Measurements from ENCODE around the gene ABCB10.
"Not testable (repeated sequence)": the region's sequence is repeated elsewhere in the genome, so short reads cannot be mapped to it uniquely, and the experiment has no call there.

The ABCB10 gene

DNA sequence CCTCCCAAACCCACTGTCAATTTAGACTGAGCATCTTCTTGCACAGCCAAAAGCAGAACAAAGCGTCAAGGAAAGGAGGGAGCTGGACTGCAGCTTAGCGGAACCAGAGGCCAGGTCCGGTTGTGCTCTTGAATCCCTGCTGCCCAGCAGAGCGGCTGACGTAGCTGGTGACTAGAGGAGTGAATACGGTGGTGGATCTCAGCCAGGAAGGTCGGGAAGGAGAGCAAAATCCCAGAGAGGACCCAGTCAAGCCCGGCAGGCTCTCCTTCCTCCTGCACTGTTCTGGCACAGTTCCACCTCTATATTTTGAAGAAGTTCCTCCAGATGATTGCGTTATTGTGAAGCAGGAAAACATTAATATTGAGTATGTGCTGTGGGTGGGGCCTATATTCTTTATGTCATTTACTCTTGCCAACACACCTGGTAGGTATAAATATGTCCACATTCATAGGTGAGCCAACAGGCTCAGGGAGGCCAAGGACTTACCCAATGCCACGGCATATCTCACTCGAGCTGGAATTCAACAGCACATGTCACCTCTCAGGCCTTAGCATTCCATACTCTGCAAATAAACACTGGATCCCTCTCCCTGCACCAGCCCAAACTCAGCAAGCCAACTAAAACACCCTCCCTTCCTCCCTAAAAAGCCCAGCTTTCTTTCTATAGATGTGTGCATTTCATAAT lies 23.6 kb upstream of the ABCB10 start:
- Mint-ChIP-seq H3K4me3 (no peak overlapping the region), H3K9me3 (ENCODE audit: low read depth) (no peaks in the 10 kb centered on the region), H3K4me1 (ENCODE audit: low read depth) (no peaks in the 10 kb centered on the region), H3K27ac (no peak overlapping the region), H3K27me3 (peaks cover 3% of the 10 kb centered on the region), H3K36me3 (no peaks in the 10 kb centered on the region)

DNA sequence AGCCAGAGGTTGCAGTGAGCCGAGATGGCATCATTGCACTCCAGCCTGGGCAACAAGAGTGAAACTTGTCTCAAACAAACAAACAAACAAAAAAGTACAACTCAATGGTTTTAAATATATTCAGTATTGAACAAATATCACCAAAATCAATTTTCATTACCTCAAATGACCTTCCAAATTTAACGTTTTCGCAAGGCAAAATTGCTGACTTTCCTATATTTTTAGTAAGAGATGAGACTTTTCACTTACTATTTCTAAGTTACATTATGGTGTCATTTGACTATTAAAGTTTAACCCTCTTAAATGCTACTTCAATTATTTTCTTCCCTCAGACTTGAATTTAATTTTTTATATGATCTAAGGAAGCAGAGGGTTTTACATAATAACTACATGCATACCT lies 23.0 kb upstream of the ABCB10 start:
- Mint-ChIP-seq H3K36me3 (no peaks in the 10 kb centered on the region), H3K27me3 (peaks cover 3% of the 10 kb centered on the region), H3K4me1 (ENCODE audit: low read depth) (no peaks in the 10 kb centered on the region), H3K27ac (no peak overlapping the region), H3K9me3 (ENCODE audit: low read depth) (no peaks in the 10 kb centered on the region), H3K4me3 (no peak overlapping the region)

DNA sequence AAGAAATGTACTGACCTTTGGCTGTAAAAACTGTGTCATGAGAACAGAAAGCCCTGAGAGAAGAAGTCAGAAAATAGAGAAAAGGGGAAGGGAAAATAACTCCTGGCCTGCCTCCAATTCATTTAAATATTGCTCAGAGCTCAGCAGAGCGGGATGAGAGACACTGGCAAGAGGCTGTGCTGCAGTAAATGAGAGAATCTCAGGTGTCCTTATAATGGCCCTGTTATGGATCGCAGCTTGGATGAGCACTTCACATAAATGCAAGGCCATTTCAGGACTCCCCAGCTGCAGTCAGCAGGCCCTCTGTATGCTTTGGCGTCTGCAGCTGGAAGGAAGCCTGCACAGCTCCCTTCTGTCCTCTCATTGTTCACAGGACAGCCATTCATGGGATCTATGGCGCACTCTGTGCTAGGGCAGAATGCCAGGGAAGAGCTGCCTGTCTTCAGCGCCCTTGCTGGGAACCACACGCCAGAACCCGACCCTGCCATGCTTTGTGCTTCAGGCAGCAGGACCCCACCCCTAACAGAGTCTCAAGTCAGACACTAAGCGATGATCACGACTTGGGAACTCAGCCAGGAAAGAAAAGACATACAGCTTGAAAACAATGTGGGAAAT lies 20.7 kb upstream of the ABCB10 start:
- Mint-ChIP-seq H3K27ac (no peak overlapping the region), H3K27me3 (peaks cover 3% of the 10 kb centered on the region), H3K9me3 (ENCODE audit: low read depth) (no peaks in the 10 kb centered on the region), H3K36me3 (no peaks in the 10 kb centered on the region), H3K4me1 (ENCODE audit: low read depth) (no peaks in the 10 kb centered on the region), H3K4me3 (no peak overlapping the region)

DNA sequence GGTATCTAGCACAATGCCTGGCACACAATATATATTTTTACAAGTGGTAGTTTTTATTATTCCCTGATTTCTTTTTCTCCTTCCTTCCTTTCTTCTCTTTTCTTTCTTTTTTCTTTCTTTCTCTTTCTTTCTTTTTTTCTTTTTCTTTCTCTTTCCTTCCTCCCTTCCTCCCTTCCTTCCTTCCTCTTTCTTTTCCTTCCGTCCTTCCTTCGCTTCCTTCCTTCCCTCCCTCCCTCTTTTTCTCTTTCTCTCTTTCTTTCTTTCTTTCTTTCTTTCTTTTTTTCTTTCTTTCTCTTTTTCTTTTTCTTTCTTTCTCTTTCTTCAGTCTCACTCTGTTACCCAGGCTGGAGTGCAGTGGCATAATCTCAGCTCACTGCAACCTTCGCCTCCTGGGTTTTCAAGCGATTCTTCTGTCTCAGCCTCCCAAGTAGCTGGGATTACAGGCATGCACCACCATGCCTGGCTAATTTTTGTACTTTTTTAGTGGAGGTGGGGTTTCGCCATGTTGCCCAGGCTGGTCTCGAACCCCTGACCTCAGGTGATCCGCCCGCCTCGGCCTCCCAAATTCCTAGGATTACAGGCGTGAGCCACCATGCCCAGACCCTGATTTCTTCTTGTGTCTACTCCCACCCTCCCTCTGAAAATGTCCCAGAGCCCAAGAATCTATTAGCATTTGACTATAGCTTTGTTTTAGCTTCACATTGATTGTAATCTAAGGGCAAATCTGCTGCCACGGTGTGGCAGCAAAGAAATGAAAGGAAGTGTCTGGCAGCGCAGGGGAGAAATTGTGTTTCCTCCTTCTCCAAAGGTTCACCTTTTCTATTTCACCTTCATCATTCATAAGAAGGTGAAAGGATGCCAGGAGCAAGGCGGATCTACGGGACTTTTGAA lies 19.9 kb upstream of the ABCB10 start:
- no peaks in the 10 kb centered on the region for H3K9me3 Mint-ChIP-seq (ENCODE audit: low read depth)
- no peaks in the 10 kb centered on the region for H3K4me1 Mint-ChIP-seq (ENCODE audit: low read depth)
- H3K27ac Mint-ChIP-seq, result no peak overlapping the region

DNA sequence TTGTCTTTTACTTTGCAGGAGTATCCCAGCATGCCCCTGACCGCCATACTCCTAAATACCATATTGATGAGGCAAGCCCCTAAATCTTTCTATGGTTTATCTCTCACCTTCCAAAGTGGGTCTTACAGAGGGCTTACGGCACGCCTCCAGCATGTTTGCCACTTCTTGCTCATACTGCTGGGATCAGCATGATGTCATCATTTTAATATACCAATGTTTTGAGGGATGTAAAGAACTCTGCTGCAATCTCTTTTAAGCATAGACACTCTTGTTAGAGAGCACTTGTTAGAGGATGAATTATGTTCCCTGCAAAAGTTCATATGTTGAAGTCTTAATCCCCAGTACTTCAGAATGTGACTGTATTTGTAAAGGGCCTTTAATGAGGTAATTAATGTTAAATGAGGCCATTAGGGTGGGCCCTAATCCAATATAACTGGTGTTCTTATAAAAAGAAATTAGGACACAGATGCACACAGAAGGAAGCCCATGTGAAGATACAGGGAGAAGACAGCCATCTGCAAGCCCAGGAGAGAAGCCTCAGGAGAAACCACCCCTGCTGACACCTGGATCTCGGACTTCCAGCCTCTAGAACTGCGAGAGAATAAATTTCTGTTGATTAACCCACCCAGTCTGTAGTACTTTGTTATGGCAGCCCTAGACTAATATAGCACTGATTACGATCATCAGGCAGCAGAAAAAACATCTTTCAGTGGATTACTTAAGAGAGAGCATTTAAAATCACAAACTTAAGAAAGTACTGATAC lies 16.4 kb upstream of the ABCB10 start:
- H3K4me1 Mint-ChIP-seq (ENCODE audit: low read depth), result no peaks in the 10 kb centered on the region
- no peak overlapping the region for H3K27ac Mint-ChIP-seq
- H3K27me3 Mint-ChIP-seq, result peaks cover 3% of the 10 kb centered on the region
- H3K4me3 Mint-ChIP-seq, result no peak overlapping the region
- no peaks in the 10 kb centered on the region for H3K36me3 Mint-ChIP-seq
- no peaks in the 10 kb centered on the region for H3K9me3 Mint-ChIP-seq (ENCODE audit: low read depth)

More for the DNA sequence above, 19.9 kb upstream of the ABCB10 start:
- H3K4me3 Mint-ChIP-seq, result no peak overlapping the region
- peaks cover 3% of the 10 kb centered on the region for H3K27me3 Mint-ChIP-seq
- no peaks in the 10 kb centered on the region for H3K36me3 Mint-ChIP-seq

DNA sequence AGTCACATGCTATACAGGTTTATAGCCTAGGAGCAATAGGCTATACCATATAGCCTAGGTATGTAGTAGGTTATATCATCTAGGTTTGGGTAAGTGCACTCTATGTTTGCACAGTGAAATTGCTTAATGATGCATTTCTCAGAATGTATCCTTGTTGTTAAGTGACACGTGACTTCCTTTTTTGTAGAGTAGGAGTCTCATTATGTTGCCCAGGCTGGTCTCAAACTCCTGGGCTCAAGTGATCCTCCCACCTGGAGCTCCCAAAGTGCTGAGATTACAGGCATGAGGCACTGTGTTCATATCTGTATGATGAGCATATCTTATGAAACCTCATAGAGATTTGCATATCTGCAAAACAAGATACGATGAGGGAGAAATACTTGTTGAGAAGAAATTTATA lies 13.8 kb upstream of the ABCB10 start:
- Mint-ChIP-seq H3K9me3 (ENCODE audit: low read depth) (no peaks in the 10 kb centered on the region), H3K4me1 (ENCODE audit: low read depth) (no peaks in the 10 kb centered on the region), H3K36me3 (no peaks in the 10 kb centered on the region), H3K4me3 (no peak overlapping the region), H3K27me3 (no peaks in the 10 kb centered on the region), H3K27ac (no peak overlapping the region)

DNA sequence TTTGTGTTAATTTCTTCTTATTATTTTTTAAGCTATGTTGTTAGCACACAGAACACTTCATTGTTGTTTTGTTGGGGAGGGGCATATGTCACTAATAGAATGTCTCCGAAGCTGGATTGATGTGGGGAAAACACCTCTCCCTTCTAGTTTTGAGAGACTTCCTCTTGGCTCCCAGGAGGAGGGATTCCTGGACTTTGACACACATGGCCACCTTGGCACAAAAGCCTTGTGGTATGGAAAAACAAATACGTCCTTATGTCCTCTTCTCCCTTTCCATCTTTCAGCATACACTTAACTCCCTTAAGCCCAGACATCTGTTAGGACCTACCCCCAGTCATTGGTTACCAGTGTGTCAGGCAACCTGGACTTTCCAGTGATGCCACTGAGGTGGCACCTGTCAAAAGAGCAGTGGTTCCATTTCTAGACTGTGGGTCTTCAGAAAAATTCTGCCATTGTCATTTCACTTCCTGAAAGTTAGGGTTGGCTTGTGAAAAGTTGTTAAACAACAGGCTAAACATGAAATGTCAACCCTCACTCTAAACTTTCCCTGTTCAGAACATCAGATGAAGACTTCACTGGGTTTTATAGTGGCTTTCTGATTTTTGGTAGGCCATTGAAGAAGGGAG lies 12.5 kb upstream of the ABCB10 start:
- no peaks in the 10 kb centered on the region for H3K36me3 Mint-ChIP-seq
- no peaks in the 10 kb centered on the region for H3K27me3 Mint-ChIP-seq
- H3K9me3 Mint-ChIP-seq (ENCODE audit: low read depth), result no peaks in the 10 kb centered on the region
- no peak overlapping the region for H3K4me3 Mint-ChIP-seq
- H3K4me1 Mint-ChIP-seq (ENCODE audit: low read depth), result no peaks in the 10 kb centered on the region
- H3K27ac Mint-ChIP-seq, result no peak overlapping the region

DNA sequence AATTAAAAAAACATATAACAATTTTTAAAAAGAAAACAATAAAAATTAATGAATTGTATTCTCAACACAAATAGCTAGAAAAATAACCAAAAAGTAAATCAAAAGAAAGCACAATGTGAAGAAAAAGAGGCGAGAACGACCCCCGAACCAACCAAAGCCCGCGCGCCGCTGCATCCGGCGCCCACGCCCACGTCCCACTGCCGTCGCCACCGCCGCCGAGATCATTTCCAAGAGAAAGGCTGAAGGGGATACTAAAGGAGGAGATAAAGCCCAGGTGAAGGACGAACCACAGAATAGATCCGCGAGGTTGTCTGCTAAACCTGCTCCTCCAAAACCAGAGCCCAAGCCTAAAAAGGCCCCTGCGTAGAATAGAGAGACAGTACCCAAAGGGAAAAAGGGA lies 11.8 kb upstream of the ABCB10 start:
- Mint-ChIP-seq H3K4me3 (no peak overlapping the region), H3K9me3 (ENCODE audit: low read depth) (no peaks in the 10 kb centered on the region), H3K27me3 (no peaks in the 10 kb centered on the region), H3K36me3 (no peaks in the 10 kb centered on the region), H3K4me1 (ENCODE audit: low read depth) (no peaks in the 10 kb centered on the region), H3K27ac (no peak overlapping the region)

DNA sequence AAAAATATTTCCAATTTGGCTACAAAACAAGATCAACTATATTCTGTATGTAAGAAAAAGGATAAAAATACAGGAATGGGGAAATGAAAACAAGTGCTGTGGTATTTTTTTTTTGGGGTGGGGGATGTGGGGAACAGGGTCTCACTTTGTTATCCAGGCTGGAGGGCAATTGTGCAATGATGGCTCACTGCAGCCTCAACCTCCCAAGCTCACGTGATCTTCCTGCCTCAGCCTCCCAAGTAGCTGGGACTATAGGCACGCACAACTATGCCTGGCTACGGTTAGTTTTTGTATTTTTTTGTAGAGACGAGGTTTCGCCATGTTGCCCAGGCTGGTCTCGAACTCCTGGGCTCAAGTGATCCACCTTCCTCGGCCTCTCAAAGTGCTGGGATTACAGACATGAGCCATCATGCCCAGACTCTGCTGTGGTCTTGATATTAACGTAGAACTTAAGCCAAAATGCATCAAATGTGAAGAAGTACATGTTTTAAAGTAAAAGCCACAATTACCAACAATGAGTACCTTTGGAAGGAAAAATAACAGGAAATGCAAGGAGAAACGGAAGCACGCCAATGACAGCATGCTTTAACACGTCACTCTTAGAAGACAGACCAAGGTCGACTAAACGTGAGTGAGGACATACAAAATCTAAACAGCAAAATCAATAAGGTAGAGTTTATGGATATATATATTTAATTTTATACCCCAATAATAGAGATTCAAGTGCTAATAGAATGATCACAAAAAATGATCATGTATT lies 8.8 kb upstream of the ABCB10 start:
- H3K4me1 Mint-ChIP-seq (ENCODE audit: low read depth), result no peaks in the 10 kb centered on the region
- H3K4me3 Mint-ChIP-seq, result no peak overlapping the region
- no peaks in the 10 kb centered on the region for H3K9me3 Mint-ChIP-seq (ENCODE audit: low read depth)
- no peaks in the 10 kb centered on the region for H3K27me3 Mint-ChIP-seq
- no peaks in the 10 kb centered on the region for H3K36me3 Mint-ChIP-seq
- H3K27ac Mint-ChIP-seq, result no peak overlapping the region

DNA sequence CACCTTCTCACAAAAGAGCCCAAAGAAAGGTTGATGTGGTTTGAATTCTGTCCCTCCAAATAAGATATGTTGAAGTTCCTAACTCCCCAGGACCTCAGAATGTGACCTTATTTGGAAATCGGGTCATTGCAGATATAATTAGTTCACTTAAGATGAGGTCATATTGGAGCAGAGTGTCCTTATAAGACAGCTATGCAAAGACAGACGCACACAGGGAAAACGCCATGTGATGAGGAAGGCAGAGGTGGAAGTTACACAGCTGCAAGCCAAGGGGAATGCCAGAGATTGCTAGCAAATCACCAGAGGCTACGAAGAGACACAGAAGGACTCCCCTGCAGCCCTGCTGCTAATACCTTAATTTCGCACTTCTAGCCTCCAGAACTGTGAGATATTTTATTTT lies 5.2 kb upstream of the ABCB10 start:
- no peak overlapping the region for H3K4me3 Mint-ChIP-seq

DNA sequence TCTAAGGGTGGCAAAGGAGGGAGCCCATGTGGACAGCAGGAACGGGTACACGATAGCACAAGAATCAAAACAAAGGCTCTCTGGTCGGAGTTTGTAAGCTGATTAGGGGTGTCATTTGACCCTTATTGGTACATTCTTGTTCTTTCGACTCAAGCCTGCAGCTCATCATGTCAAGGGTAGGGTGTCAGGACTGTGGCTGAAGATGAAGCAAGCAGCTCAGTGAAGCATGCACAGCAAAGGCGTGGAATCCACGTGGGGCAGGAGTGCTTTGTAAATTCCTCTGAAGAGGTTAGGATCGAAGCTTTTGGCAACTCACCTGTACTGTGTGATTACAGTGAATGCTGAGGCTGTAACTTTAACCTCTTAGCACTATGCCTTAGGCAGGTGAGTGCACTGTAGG lies 4.7 kb upstream of the ABCB10 start:
- Mint-ChIP-seq H3K4me1 (ENCODE audit: low read depth) (peaks cover 6% of the 10 kb centered on the region), H3K36me3 (no peaks in the 10 kb centered on the region), H3K27me3 (no peaks in the 10 kb centered on the region), H3K9me3 (ENCODE audit: low read depth) (no peaks in the 10 kb centered on the region), H3K27ac (no peak overlapping the region), H3K4me3 (no peak overlapping the region)

More for the DNA sequence above, 5.2 kb upstream of the ABCB10 start:
- H3K27ac Mint-ChIP-seq, result no peak overlapping the region
- no peaks in the 10 kb centered on the region for H3K9me3 Mint-ChIP-seq (ENCODE audit: low read depth)
- H3K27me3 Mint-ChIP-seq, result no peaks in the 10 kb centered on the region
- no peaks in the 10 kb centered on the region for H3K36me3 Mint-ChIP-seq
- peaks cover 6% of the 10 kb centered on the region for H3K4me1 Mint-ChIP-seq (ENCODE audit: low read depth)

DNA sequence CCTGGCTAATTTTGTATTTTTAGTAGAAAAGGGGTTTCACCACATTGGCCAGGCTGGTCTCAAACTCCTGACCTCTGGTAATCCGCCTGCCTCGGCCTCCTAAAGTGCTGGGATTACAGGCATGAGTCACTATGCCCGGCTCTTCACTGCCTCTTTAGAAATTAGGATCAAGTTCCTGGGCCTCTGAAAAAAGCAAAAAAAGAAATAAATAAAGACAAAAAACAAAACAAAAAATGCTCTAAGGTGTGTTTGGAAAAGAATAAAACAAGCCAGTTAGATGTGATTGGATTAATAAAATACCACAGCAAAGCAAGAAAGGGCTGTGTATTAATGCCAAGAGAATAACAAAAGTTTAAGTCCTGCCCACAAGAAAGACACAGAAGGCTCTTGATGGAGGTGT lies 4.2 kb upstream of the ABCB10 start:
- no peaks in the 10 kb centered on the region for H3K36me3 Mint-ChIP-seq
- no peaks in the 10 kb centered on the region for H3K9me3 Mint-ChIP-seq (ENCODE audit: low read depth)
- peaks cover 6% of the 10 kb centered on the region for H3K4me1 Mint-ChIP-seq (ENCODE audit: low read depth)
- no peaks in the 10 kb centered on the region for H3K27me3 Mint-ChIP-seq
- H3K4me3 Mint-ChIP-seq, result no peak overlapping the region
- H3K27ac Mint-ChIP-seq, result no peak overlapping the region

DNA sequence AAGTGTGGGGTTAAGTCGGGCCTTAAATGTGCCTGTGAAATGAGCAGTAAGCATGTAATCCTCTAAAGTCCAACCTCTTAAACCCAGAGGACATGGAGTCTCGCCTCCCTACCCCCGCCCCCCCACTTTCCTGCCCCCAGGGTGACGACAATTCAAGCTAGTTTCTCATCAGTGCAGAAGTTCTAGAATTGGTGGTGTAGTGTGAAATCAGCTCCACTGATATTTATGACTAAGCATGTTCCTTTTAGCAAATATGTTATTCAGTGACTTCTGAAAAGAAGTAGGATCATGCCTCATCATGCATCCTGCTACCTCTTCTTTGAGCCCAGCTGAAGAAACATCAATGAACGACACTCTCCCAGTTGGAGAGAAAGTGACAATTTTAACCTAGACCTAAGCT lies 2.6 kb upstream of the ABCB10 start:
- Mint-ChIP-seq H3K4me3 (no peak overlapping the region), H3K36me3 (no peaks in the 10 kb centered on the region), H3K27ac (no peak overlapping the region), H3K4me1 (ENCODE audit: low read depth) (peaks cover 21% of the 10 kb centered on the region), H3K27me3 (no peaks in the 10 kb centered on the region), H3K9me3 (ENCODE audit: low read depth) (no peaks in the 10 kb centered on the region)

DNA sequence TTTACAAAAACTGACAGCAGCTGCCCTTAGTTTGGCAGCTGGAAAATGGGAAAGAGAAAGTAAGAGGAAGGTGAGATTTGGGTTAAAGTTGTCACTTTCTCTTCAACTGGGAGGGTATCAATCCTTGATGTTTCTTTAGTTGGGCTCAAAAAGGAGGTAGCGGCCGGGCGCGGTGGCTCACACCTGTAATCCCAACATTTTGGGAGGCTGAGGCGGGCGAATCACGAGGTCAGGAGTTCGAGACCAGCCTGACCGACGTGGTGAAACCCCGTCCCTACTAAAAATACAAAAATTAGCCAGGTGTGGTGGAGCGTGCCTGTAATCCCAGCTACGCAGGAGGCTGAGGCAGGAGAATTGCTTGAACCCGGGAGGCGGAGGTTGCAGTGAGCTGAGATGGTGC lies 1.6 kb upstream of the ABCB10 start:
- not testable (repeated sequence) for H3K36me3 Mint-ChIP-seq; H3K9me3 Mint-ChIP-seq (ENCODE audit: low read depth); H3K27ac Mint-ChIP-seq; H3K27me3 Mint-ChIP-seq
- H3K4me3 Mint-ChIP-seq, result peak overlapping the region; percentile 47
- peaks cover 24% of the 10 kb centered on the region for H3K4me1 Mint-ChIP-seq (ENCODE audit: low read depth)

All from activated naive CD8-positive, alpha-beta T cell (primary cell).